Measurements from ENCODE around the gene GLB1L2. TPM values are rescaled to one million over a fixed set of nuclear protein-coding genes. Genes with fewer than 3 reads are reported as not detected.
A peak's percentile ranks its signal among the peaks of the same experiment; 100 is the strongest.

GLB1L2 gene
- total and polyA plus RNA-seq, 12 donors: 0.11 to 0.72 (median 0.30) TPM

DNA sequence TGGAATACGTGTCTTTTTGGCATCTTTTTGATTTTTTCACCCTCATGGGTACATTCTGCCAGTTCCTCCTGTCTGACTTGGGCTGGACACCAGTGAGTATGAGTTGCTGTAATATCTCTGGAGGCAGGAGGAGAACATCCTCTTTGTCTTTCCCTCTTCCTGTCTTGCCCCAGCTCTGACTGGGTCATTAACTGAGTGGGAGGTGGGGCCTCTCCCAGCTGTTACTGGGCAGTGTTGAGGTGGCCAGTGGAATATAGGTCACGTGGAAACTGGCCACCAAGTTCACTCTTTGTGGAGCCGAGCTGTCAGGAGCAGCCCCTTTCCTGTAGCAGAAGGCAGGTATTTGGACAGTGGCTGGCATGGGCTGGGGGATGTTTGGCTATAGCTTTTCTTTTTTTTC is 2.2 kb downstream of the GLB1L2 start:
- H3K27ac ChIP-seq: no peak overlapping the region
- WGBS, 2 donors: 45 to 65% methylated on average over 3 of the region's 3 CpGs

DNA sequence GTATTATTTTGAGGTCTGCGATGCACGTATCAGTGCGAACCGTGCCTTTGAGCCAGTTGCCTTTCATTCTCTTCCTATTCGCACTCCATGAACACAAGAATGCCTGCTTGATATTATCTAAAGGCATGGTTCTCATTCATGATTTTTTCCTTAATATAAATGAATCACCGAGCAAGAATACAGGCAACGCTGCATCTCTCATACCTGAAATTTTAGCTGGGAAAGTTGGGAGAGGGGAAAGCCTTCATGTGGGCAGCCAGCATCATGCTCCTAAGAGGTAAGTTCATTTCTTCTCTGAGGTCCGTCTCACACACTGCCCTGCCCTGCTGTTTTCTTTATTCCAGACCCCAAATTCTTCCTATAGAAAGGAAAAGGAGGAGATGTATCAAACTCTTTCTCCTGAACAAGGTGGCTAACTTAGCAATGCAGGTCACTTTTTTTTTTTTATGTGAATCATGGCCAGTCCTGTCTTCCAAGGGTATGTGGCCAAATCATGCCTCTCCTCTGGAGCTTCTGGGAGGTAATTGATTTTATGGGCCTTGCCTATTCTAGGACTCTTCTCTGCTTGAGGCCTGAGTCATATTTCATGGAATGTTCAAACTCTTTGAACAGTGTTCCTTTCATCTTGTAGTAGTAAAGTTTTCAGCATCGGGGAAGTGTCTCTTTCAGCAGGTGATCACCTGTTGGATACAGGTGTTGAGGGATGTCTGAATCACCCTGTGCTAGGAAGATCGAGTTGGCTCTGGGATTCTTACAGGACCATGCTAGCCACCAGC is 3.2 kb downstream of the GLB1L2 start:
- 86 to 89% methylated on average over 10 of the region's 10 CpGs for WGBS, 2 donors
- ATAC-seq: no peak
- Histone ChIP-seq H3K27me3 (peaks cover 0 to 45% (median 35%) of the 10 kb centered on the region in 7 donors), H3K4me1 (peaks cover 5 to 21% (median 14%) of the 10 kb centered on the region in 9 donors), H3K4me3 (no peak overlapping the region), H3K27ac (no peak overlapping the region), H3K9me3 (no peaks in the 10 kb centered on the region), H3K36me3 (no peaks in the 10 kb centered on the region)
- TF ChIP-seq, protein P1, sequence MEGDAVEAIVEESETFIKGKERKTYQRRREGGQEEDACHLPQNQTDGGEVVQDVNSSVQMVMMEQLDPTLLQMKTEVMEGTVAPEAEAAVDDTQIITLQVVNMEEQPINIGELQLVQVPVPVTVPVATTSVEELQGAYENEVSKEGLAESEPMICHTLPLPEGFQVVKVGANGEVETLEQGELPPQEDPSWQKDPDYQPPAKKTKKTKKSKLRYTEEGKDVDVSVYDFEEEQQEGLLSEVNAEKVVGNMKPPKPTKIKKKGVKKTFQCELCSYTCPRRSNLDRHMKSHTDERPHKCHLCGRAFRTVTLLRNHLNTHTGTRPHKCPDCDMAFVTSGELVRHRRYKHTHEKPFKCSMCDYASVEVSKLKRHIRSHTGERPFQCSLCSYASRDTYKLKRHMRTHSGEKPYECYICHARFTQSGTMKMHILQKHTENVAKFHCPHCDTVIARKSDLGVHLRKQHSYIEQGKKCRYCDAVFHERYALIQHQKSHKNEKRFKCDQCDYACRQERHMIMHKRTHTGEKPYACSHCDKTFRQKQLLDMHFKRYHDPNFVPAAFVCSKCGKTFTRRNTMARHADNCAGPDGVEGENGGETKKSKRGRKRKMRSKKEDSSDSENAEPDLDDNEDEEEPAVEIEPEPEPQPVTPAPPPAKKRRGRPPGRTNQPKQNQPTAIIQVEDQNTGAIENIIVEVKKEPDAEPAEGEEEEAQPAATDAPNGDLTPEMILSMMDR (IDR thresholded peaks at IDR 0.05): no peak
- DNase-seq: no peak
- intact Hi-C loops (cut with DNase I): no loop called here

More for the DNA sequence above, 2.2 kb downstream of the GLB1L2 start:
- no peak for ATAC-seq
- Histone ChIP-seq H3K36me3 (no peaks in the 10 kb centered on the region), H3K4me1 (peaks cover 5 to 21% (median 14%) of the 10 kb centered on the region in 9 donors), H3K27me3 (peaks cover 0 to 47% (median 35%) of the 10 kb centered on the region in 7 donors), H3K4me3 (no peak overlapping the region), H3K9me3 (no peaks in the 10 kb centered on the region)
- no peak for DNase-seq
- TF ChIP-seq, protein P1 (IDR thresholded peaks at IDR 0.05): no peak
- intact Hi-C loops (cut with DNase I): no loop called here

DNA sequence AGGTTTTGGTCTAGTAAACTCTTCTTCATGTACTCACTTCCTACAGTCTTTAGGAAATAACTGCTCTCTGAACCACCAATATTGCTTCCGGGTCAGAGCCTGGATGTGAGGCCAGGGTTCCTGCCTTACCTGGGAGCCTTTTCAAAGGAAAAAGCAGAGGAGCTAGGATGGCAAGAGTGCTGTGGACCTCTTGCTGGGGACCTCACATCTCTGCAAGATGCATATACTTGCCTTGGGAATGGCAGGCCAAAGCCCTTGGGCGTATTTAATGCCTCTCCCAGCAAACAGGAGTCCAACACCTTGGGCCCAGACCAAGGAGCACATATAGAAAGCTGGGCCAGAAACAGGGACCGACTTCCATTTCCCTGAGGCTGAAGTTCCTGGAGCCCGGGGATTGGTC is 5.3 kb downstream of the GLB1L2 start:
- no peak for ATAC-seq
- H3K9me3 ChIP-seq: no peaks in the 10 kb centered on the region
- 92 to 95% methylated on average over 4 of the region's 4 CpGs for WGBS, 2 donors

DNA sequence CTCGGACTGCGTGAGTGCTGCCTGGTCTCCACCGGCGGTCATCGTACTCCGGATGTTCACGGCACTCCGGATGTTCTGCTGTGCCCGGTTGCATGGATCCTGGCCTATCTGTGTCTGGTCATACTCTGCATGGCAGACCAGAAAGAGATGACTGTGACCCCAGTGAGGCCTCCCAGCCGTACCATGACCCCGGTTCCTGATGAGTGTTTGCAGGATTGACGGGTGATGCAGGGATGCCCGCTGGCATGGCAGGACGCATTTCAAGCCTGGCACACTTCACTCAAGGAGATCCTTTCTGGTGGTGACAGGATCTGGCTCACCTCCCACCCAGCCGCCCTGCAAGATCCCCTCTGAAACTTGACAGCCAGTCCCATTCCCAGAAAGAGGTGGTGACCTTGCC is 6.3 kb downstream of the GLB1L2 start:
- DNase-seq (no peak), ATAC-seq (peak in 1 of 8 donors; percentile 7)
- Histone ChIP-seq H3K27me3 (peaks cover 0 to 28% (median 17%) of the 10 kb centered on the region in 7 donors), H3K4me3 (no peak overlapping the region), H3K9me3 (no peaks in the 10 kb centered on the region), H3K27ac (no peak overlapping the region), H3K4me1 (no peaks in the 10 kb centered on the region), H3K36me3 (no peaks in the 10 kb centered on the region)
- WGBS, 2 donors: 87 to 92% methylated on average over 15 of the region's 15 CpGs
- intact Hi-C loops (cut with DNase I): no loop called here
- TF ChIP-seq, protein P1 (IDR thresholded peaks at IDR 0.05): no peak

More for the DNA sequence above, 5.3 kb downstream of the GLB1L2 start:
- Histone ChIP-seq H3K27me3 (peaks cover 0 to 30% (median 19%) of the 10 kb centered on the region in 7 donors), H3K36me3 (no peaks in the 10 kb centered on the region), H3K27ac (no peak overlapping the region), H3K4me3 (no peak overlapping the region), H3K4me1 (peaks cover 2 to 7% (median 5%) of the 10 kb centered on the region in 9 donors)
- TF ChIP-seq, protein P1 (IDR thresholded peaks at IDR 0.05): no peak
- intact Hi-C loops (cut with DNase I): no loop called here
- no peak for DNase-seq

Measured in heart right ventricle (tissue), 16 donors.